Embryonic facial prominence (tissue), 1 donor: ENCODE measurements around the gene ATN1.
"Not testable (repeated sequence)": the region's sequence is repeated elsewhere in the genome, so short reads cannot be mapped to it uniquely, and the experiment has no call there.

ENCODE experiments used
- DNase-seq: peaks from one replicate; pipeline ENCODE4 v3.0.0-alpha.2; 2016; ENCODE audit errors: extremely low spot score

The ATN1 gene

GRCh38 chr12:6927379-6928021, at the start of gene ATN1:
TSS of gene ATN1 (plus strand) at chr12:6927959. CDS start at chr12:6934002, 6,043 bp downstream.
- peak; percentile 94 for DNase-seq

GRCh38 chr12:6879824-6880223, 47.9 kb upstream of the ATN1 start:
- DNase-seq, result not testable (repeated sequence)

- no peak for DNase-seq
Observed at GRCh38 chr12:6883252-6883651, 44.5 kb upstream of the ATN1 start.

- no peak for DNase-seq
Observed at GRCh38 chr12:6883683-6884082, 44.1 kb upstream of the ATN1 start.

GRCh38 chr12:6884539-6884938, 43.2 kb upstream of the ATN1 start:
- DNase-seq, result no peak

GRCh38 chr12:6886206-6886999, 41.4 kb upstream of the ATN1 start:
- not testable (repeated sequence) for DNase-seq

- no peak for DNase-seq
Observed at GRCh38 chr12:6887460-6887859, 40.3 kb upstream of the ATN1 start.

GRCh38 chr12:6888360-6888759, 39.4 kb upstream of the ATN1 start:
- no peak for DNase-seq

- DNase-seq, result not testable (repeated sequence)
Observed at GRCh38 chr12:6888794-6889193, 39.0 kb upstream of the ATN1 start.

GRCh38 chr12:6889775-6890573, 37.8 kb upstream of the ATN1 start:
- not testable (repeated sequence) for DNase-seq

- peak; percentile 95 for DNase-seq
Observed at GRCh38 chr12:6890789-6891645, 36.7 kb upstream of the ATN1 start.

GRCh38 chr12:6891646-6892001, 36.1 kb upstream of the ATN1 start:
- no peak for DNase-seq

GRCh38 chr12:6892683-6893082, 35.1 kb upstream of the ATN1 start:
- not testable (repeated sequence) for DNase-seq

GRCh38 chr12:6894321-6894720, 33.4 kb upstream of the ATN1 start:
- no peak for DNase-seq

GRCh38 chr12:6896846-6897435, 30.8 kb upstream of the ATN1 start:
- DNase-seq, result no peak

- DNase-seq, result no peak
Observed at GRCh38 chr12:6899427-6899826, 28.3 kb upstream of the ATN1 start.

GRCh38 chr12:6899837-6900519, 27.8 kb upstream of the ATN1 start:
- peak; percentile 21 for DNase-seq

- DNase-seq, result no peak
Observed at GRCh38 chr12:6902448-6902847, 25.3 kb upstream of the ATN1 start.

GRCh38 chr12:6903722-6904121, 24.0 kb upstream of the ATN1 start:
- DNase-seq, result no peak
